Stomach (tissue), 9 donors: ENCODE results near the gene NOMO2. TPM values are rescaled to one million over a fixed set of nuclear protein-coding genes. Genes with fewer than 3 reads are reported as not detected.
"Not testable (repeated sequence)": the region's sequence is repeated elsewhere in the genome, so short reads cannot be mapped to it uniquely, and the experiment has no call there.

Experiments used
- DNase-seq, 2 donors: peaks; one replicate each; pipeline versions ENCODE4 v3.0.0 to v3.0.0-alpha.2; 2013 to 2019
- H3K27ac ChIP-seq, 5 donors: fragments of 200-600 bp in 4 of 5; sonication (generic) in 4 of 5; one replicate each; pipeline ENCODE4 v1.5.1; 2013 to 2019; ENCODE audit warnings: mild to moderate bottlenecking in 1 of 5, moderate library complexity in 1 of 5
- H3K27me3 ChIP-seq, 3 donors: fragments of 200-600 bp; sonication (generic); one replicate each; pipeline ENCODE4 v1.5.1; 2017 to 2019; ENCODE audit warnings: mixed run types in 1 of 3
- H3K36me3 ChIP-seq, 4 donors: fragments of 200-600 bp; sonication (generic); 1 replicate in 3 of 4; 2 replicates in 1 of 4; pipeline ENCODE4 v1.5.1; 2016 to 2019
- H3K4me1 ChIP-seq, 4 donors: fragments of 200-600 bp; sonication (generic); one replicate each; pipeline ENCODE4 v1.5.1; 2016 to 2019
- H3K4me3 ChIP-seq, 4 donors: fragments of 200-600 bp; sonication (generic) in 3 of 4; one replicate each; pipeline ENCODE4 v1.5.1; 2016 to 2019; ENCODE audit warnings: mild to moderate bottlenecking in 1 of 4
- H3K9me3 ChIP-seq, 4 donors: fragments of 200-600 bp; sonication (generic); one replicate each; pipeline ENCODE4 v1.5.1; 2016 to 2019
- CTCF ChIP-seq, 7 experiments: fragments of 450-650 bp in 4 of 7; fragments of 200-600 bp in 3 of 7; sonication (generic) in 3 of 7; IDR thresholded peaks; one replicate each; pipeline ENCODE4 v1.5.1; 2016 to 2019; ENCODE audit warnings: antibody characterized with exemption in 7 of 7, control low read depth in 2 of 7, mild to moderate bottlenecking in 1 of 7
- WGBS, 5 donors: extraction: QIAGEN DNeasy Blood & Tissue Kit in 3 of 5; methylation state at CpG; one replicate each; pipeline versions ENCODE4 v1.1.5 to v1.1.7; 2013 to 2018; 5-methylcytosine and 5-hydroxymethylcytosine counted together
- intact Hi-C: fragments of 100-400 bp; cut with DNase I; formaldehyde crosslinking; loops from one replicate; pipeline ENCODE4 v1.15.1; 2023; ENCODE audit warnings: low total_unique reads
- polyA plus RNA-seq, 3 donors: library from polyadenylated mRNA; stranded (reverse); fragments of 200-250 nt; gene quantifications; one replicate each; pipeline ENCODE4 v1.2.3, GENCODE V29; 2013
- total RNA-seq, 5 donors: library from RNA; depleted of rRNA; stranded (reverse); fragments of >200 nt; gene quantifications; one replicate each; pipeline versions ENCODE4 v1.1.0 to v1.2.3, GENCODE V29; 2014 to 2016
- donor health status: healthy with polysubstance abuse.
- donor health status: Bipolar disorder and iron deficiency.
- donor health status: healthy.

Gene NOMO2
- total and polyA plus RNA-seq, 8 donors: 20.3 to 59.5 (median 50.6) TPM

GRCh38 chr16:18544232-18545081 lies 17.4 kb downstream of the NOMO2 start:
- H3K36me3 ChIP-seq, H3K9me3 ChIP-seq, H3K27me3 ChIP-seq, intact Hi-C loops, H3K27ac ChIP-seq, H3K4me1 ChIP-seq, H3K4me3 ChIP-seq, DNase-seq: not testable (repeated sequence)
- 19 to 61% (median 36%) methylated on average over 3 to 5 of the region's 6 CpGs for WGBS, 5 donors

- H3K27me3 ChIP-seq, H3K4me3 ChIP-seq, H3K9me3 ChIP-seq, intact Hi-C loops, H3K36me3 ChIP-seq, H3K27ac ChIP-seq, DNase-seq, H3K4me1 ChIP-seq: not testable (repeated sequence)
- no CpG with 5 or more reads among the region's 5 CpGs for WGBS, 5 donors
Measured at GRCh38 chr16:18541912-18542311, 20.0 kb downstream of the NOMO2 start.

- intact Hi-C loops, H3K4me3 ChIP-seq, DNase-seq, H3K9me3 ChIP-seq, H3K4me1 ChIP-seq, H3K27ac ChIP-seq, H3K27me3 ChIP-seq: not testable (repeated sequence)
- TF ChIP-seq CTCF (IDR thresholded peaks at IDR 0.05): peak in 2 of 7 experiments; percentile 9 to 13
- WGBS, 5 donors: 42 to 66% (median 57%) methylated on average over 2 to 3 of the region's 3 CpGs
- peaks cover 0 to 20% (median 5%) of the 10 kb centered on the region in 4 donors for H3K36me3 ChIP-seq
Measured at GRCh38 chr16:18537004-18537403, 24.9 kb downstream of the NOMO2 start.

GRCh38 chr16:18535519-18536168 lies 26.3 kb downstream of the NOMO2 start:
- peak in 1 of 7 experiments; percentile 6 for TF ChIP-seq CTCF (IDR thresholded peaks at IDR 0.05)
- peak in 1 of 2 donors; percentile 71 for DNase-seq
- intact Hi-C loops: not testable (repeated sequence)

GRCh38 chr16:18534308-18534707 lies 27.6 kb downstream of the NOMO2 start:
- H3K27me3 ChIP-seq, H3K27ac ChIP-seq, intact Hi-C loops, H3K4me3 ChIP-seq, H3K9me3 ChIP-seq, DNase-seq, H3K4me1 ChIP-seq: not testable (repeated sequence)
- peaks cover 0 to 20% (median 7%) of the 10 kb centered on the region in 4 donors for H3K36me3 ChIP-seq
- 83 to 100% (median 100%) methylated on average over 1 of the region's 4 CpGs; no CpG with 5 or more reads in 2 of the 5 donors for WGBS, 5 donors

More at GRCh38 chr16:18535519-18536168, 26.3 kb downstream of the NOMO2 start:
- peaks cover 0 to 20% (median 7%) of the 10 kb centered on the region in 4 donors for H3K36me3 ChIP-seq
- not testable (repeated sequence) for H3K4me1 ChIP-seq, H3K9me3 ChIP-seq, H3K4me3 ChIP-seq, H3K27me3 ChIP-seq
- H3K27ac ChIP-seq: peak overlapping the region in 1 of 5 donors; percentile 24
- 48 to 66% (median 58%) methylated on average over 9 to 15 of the region's 15 CpGs for WGBS, 5 donors

GRCh38 chr16:18531323-18531722 lies 30.6 kb downstream of the NOMO2 start:
- WGBS, 5 donors: 8 to 72% (median 30%) methylated on average over 2 to 5 of the region's 10 CpGs; no CpG with 5 or more reads in 1 of the 5 donors
- H3K4me3 ChIP-seq, H3K4me1 ChIP-seq, H3K9me3 ChIP-seq, H3K27me3 ChIP-seq, H3K27ac ChIP-seq, DNase-seq, intact Hi-C loops: not testable (repeated sequence)
- H3K36me3 ChIP-seq: peaks cover 7 to 29% (median 19%) of the 10 kb centered on the region in 4 donors

GRCh38 chr16:18530329-18530728 lies 31.6 kb downstream of the NOMO2 start:
- 73 to 100% (median 86%) methylated on average over 1 to 2 of the region's 3 CpGs; no CpG with 5 or more reads in 1 of the 5 donors for WGBS, 5 donors
- H3K27ac ChIP-seq, intact Hi-C loops, H3K4me1 ChIP-seq, H3K4me3 ChIP-seq, H3K27me3 ChIP-seq, DNase-seq, H3K9me3 ChIP-seq: not testable (repeated sequence)
- peaks cover 7 to 30% (median 20%) of the 10 kb centered on the region in 4 donors for H3K36me3 ChIP-seq

GRCh38 chr16:18526547-18526946 lies 35.4 kb downstream of the NOMO2 start:
- peaks cover 7 to 30% (median 18%) of the 10 kb centered on the region in 4 donors for H3K36me3 ChIP-seq
- WGBS, 5 donors: 94 to 96% (median 94%) methylated on average over 2 to 3 of the region's 4 CpGs
- H3K9me3 ChIP-seq, H3K4me1 ChIP-seq, H3K27me3 ChIP-seq, intact Hi-C loops, H3K4me3 ChIP-seq, H3K27ac ChIP-seq, DNase-seq: not testable (repeated sequence)

- H3K9me3 ChIP-seq, H3K4me1 ChIP-seq, intact Hi-C loops, DNase-seq, H3K4me3 ChIP-seq, H3K27ac ChIP-seq, H3K27me3 ChIP-seq: not testable (repeated sequence)
- H3K36me3 ChIP-seq: peaks cover 7 to 26% (median 18%) of the 10 kb centered on the region in 4 donors
- 95 to 98% (median 98%) methylated on average over 7 to 8 of the region's 8 CpGs for WGBS, 5 donors
Measured at GRCh38 chr16:18525882-18526482, 35.9 kb downstream of the NOMO2 start.
